Ramos (cell line): ENCODE data around the gene COL27A1.
"Not testable (repeated sequence)": the region's sequence is repeated elsewhere in the genome, so short reads cannot be mapped to it uniquely, and the experiment has no call there.

Experiments used
- in situ Hi-C: fragments of 300-500 bp; cut with MboI; formaldehyde crosslinking; loops from one replicate; pipeline ENCODE4 v1.14.3; 2022; ENCODE audit warnings: low sequenced_read_pairs; ENCODE audit not compliant: unreplicated experiment

The COL27A1 gene

DNA sequence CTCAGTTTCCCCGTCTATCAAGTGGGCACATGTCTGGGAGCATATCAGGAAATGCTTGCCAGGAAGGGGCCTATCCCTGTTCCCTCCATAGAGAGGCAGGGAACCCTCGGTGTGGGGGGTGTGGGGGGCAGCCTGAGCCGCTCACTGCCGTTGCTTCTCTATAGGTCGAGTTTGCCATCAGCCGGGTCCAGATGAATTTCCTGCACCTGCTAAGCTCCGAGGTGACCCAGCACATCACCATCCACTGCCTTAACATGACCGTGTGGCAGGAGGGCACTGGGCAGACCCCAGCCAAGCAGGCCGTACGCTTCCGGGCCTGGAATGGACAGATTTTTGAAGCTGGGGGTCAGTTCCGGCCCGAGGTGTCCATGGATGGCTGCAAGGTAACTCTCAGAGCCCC, 153.8 kb downstream of the COL27A1 start:
- in situ Hi-C loops: no loop called here

DNA sequence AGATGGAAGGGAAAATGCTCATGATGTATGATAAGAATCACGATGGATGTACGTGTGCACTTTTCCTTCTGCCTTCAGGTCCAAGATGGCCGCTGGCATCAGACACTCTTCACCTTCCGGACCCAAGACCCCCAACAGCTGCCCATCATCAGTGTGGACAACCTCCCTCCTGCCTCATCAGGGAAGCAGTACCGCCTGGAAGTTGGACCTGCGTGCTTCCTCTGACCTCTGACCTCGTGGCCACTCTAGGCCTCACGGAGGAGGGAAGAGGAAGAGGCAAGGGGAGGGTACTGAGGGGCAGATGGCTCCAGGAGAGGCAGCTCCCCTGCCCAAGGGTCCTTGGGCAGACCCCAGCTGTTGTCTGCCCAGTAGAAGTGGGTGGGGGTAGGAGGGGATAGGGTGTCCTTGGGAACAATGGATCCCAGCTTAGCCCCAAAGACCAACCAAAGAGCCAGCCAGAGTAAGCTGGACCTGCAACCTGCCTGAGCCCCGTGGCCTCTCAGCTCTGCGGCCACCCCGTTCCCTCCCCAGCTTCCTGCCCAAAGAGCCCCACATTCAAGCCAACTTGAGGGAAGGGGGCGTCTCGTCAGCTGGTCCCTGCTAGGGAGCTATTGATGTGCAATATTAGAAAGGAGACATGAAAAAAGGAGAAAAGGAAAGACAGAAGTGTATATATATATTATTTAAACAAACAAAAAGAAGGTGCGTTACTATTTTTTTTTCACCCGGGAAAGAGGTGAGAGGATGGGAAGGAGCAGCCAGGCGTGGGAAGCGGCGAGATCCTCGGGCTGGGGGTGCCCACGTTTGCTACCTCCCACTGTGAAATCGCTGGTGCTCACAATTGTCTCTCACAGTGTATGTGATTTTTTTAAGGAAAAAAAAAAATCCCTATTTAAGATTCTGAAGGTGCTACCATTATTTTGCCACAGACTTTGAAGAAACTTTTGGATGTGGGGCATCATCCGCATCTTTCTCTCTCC, 155.4 kb downstream of the COL27A1 start:
- in situ Hi-C loops: no loop called here

DNA sequence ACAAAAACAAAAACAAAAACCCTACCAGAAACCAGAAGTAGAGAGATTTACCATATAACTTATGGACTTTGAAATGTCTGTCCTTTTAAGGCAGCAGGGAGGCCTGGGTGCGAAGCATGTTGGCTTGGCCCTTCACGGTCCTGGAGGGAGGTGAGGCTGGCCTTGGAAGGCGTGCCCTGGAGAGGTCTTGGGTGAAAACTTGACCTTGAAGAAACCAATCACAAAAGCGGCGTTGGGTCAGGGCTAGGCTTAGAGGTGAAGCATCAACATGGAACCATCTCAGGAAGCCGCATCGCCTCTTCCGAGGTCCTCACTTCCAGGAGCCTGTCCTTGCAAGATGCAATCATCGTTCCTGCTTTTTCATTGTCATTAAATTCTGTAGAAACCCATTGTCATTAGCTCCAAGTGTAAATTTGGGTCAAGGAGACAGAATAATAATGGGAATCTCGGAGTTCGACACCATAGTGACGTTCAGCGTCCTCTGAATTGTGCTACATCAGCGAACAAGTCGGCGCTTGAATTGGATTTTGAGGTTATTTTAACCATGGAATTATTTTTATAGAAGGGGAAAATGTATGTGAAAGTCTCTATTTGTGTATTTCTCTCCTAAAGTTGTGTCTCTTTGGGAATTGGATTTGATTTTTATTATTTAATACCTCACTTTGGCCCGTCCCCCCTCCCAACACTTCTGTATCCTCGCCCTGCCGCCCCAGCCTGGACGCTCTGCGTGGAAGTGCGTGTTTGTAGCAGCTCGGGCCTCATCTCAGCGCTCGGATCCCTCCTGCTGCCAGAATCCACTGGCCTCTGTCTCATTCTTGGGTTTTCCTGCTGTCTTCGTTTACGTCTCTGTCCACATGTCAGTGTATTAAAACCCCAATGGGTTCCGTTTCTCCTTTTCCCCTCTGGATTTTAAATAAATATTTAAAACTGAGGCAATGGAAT, 156.5 kb downstream of the COL27A1 start:
- in situ Hi-C loops: no loop called here

DNA sequence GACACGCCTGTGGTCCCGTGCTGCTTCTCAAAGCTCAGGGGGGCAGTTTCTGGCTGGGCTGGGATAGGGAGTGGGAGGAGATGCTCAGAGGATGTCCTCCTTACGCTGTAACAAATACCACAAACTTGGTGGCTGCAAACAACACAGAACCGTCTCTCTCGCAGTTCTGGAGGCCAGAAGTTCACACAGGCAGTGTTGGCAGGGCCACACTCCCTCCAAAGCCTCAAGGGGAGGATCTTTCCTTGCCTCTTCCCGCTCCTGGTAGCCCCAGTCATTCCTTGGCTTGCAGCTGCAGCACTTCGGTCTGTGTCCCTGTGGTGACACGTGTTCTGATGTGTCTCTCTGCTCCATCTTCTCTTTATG, 157.2 kb downstream of the COL27A1 start:
- in situ Hi-C loops: no loop called here

DNA sequence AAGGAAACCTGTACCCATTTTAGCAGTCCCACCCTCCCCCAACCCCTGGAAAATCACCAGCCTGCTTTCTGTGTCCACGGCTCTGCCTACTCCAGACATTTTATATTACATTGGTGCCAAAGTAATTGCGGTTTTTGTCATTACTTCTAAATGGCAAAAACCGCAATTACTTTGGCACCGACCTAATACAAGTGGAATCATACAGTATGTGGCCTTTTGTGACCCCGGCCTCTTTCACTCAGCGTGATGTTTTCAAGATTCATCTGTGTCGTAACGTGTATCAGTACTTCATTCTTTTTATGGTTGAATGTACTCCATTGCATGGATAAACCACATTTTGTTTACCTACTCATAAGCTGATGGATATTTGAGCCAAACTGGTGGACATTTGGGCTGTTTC, 157.8 kb downstream of the COL27A1 start:
- in situ Hi-C loops: no loop called here

DNA sequence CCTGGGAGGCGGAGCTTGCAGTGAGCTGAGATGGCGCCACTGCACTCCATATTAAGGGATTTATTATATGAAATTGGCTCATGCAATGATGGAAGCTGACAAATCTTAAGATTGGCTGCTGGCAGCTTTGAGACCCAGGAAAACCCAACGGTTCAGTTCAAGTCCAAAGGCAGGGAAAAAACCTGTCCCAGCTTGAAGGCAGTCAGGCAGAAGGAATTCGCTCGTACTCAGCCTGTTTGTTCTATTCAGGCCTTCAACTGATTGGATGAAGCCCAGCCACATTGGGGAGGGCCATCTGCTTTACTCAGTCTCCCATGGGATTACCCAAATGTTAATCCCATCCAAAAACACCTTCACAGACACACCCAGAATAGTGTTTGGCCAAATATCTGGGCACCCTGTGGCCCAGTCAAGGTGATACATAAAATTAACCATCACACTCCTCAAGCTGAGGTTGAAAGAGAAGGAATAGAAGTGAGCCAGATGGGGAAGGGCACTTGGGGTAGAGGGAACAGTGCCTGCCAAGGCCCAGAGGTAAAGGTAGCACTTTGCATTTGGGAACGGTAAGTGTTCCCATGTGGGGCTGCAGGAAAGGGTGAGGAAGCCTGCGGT, 159.0 kb downstream of the COL27A1 start:
- in situ Hi-C loops: no loop called here

DNA sequence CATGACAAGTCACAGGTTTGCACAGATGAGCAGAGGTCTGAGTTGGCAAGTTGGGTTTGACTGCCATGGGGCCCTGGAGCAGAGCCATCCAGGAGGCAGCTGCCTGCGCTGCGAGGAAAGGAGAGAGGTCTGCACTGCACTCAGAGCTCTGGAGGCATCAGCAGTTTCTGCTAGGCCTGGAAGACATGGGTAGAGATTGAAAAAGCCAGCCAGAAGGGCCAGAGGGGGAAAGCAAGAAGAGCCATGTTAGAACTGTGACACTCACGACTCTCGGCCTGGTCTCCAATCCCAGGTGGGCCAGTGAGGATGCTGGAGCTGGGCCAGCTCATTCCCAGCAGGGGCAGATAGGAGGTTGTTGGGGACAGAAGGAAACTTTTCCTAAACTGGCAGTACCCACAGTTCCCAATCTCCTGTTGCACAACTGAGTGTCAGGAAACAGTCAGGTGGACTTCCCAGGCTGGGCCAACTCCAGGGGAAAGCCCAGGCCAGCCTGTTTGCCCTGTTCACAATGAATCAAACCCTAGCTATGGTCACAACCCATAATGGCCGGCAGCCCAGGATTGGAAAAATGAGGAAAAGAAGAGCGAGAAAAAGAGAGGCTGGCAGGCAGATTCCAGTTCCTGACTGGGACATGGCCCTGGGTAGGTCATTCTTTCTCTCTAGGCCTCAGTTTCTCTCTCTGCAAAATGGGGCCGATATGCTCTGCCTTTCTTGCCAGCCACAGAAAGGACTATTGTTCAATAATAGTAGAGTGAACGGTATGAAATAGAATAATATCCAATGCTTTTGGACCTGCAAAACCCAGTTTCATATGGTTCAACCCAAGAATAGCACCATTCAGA, 159.8 kb downstream of the COL27A1 start:
- in situ Hi-C loops: no loop called here

DNA sequence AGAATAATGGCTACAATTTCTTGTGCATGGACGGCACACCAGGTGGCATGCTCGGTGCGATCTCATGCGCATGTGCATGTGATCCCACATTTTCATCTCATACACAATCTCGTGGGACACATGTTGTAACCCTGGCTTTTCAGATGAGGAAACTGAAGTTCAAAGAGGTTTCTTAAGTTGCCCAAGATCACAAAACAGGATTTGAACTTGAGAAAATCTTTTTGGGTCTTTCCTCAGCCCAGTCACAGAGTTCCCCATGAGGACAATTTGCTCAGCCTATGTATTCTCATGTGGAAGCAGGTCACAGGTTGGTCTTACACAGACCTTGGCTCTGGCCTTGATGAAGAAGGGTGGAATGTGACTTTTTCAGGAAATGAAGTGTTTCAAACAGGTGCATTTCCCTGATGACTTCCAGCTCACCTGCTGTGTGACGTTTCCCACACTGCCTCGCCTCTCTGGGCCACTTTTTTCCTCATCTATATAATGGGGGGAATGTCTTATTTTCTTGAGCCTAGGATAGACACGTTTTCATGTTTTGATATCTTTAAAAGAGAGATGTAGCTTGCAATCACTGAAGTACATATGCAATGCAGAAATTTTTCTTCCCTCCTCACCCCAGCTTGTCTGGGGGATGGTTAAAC, 160.5 kb downstream of the COL27A1 start:
- in situ Hi-C loops: no loop called here

DNA sequence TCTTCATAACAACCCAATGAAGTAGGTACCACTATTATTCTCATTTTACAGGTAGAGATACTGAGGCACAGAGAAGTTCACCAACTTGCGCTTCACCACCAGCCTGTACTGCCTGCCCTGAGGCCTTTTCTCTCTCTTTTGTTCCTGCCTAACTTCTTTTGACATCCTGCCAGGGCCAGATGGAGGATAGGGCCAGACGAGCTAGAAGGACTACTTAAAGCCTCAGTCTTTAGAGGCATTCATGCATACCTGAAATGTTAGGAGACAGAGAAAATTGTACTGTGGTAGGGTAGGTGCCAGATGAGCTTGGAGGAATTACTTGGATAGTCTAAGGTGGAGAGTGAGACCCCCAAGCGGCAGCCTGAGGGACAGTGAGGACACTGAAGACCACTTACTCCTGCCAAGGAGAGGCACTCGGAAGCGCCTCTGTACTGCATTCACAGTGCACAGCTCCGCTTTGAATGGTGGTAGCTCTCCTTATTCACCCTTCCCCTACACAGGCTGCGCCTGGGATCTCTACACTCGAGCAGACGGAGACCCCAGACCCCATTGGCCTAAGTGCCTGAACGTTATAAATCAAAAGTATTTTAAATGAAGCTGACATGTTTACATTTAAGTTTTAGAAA, 161.4 kb downstream of the COL27A1 start:
- in situ Hi-C loops: no loop called here

DNA sequence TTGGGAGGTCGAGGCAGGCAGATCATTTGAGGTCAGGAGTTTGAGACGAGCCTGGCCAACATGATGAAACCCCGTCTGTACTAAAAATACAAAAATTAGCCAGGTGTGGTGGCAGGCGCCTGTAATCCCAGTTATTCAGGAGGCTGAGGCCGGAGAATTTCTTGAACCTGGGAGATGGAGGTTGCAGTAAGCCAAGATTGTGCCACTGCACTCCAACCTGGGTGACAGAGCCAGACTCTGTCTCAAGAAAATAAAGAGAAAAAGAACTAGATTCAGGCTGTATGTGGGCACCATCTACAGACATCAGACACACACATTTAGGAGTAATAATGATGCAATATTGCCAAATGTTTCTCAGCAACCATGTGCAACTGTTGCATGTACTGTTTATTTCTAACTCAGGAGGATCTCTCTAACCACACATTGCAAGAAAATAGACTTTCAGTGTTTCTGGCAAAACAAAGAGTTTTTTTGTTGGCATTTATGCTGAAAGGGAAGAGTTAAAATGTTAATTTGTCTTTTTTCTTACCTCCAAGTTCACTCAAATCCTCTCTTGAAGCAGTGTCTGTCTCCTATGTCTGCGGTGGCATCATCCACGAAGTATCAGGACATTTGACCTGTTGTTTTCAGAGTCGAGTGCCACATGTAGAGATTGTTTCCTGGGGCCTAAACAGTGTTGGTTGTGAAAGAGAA, 162.5 kb downstream of the COL27A1 start:
- in situ Hi-C loops: no loop called here

DNA sequence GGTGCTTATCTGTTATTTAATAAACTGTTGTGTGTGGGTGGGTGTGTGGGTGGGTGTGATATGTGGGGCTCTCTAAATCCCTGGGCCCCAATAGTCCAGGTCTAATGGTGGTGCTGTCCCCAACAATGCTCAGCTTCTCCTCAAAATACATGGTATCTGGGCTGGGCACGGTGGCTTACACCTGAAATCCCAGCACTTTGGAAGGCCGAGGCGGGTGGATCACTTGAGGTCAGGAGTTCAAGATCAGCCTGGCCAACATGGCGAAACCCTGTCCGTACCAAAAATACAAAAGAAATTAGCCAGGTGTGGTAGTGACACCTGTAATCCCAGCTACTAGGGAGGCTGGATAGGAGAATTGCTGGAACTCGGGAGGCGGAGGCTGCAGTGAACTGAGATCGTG, 163.1 kb downstream of the COL27A1 start:
- in situ Hi-C loops: no loop called here

DNA sequence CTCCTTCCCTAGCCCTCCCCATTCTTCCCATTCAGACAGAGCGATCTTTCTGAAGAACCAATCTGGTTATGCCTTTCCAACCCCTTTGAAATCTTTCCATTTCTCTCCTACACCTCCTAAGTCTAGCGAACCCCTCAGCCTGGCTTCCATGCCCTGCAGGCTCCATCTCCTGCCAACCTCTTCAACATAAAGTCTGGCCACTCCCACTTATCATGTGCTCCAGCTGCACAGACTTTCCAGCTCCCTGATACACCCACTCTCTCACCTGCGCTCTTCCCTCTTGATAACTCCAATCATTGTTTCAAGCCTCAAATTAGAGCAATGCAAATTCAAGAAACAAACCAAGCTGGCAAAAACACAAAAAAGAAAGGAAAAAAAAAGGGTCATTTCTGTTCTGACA, 163.8 kb downstream of the COL27A1 start:
- in situ Hi-C loops: no loop called here

DNA sequence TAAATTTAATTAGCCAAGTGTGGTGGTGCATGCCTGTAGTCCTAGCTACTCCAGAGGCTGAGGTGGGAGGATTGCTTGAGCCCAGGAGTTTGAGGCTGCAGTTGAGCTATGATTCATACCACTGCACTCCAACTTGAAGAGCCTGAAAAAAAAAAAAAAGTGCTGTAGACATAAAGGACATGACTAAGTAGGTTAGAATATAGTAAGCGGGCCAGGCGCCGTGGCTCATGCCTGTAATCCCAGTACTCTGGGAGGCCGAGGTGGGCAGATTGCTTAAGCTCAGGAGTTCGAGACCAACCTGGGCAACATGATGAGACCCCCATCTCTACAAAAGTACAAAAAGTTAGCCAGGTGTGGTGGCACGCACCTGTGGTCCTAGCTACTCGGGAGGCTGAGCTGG, 165.4 kb downstream of the COL27A1 start:
- in situ Hi-C loops: not testable (repeated sequence)

DNA sequence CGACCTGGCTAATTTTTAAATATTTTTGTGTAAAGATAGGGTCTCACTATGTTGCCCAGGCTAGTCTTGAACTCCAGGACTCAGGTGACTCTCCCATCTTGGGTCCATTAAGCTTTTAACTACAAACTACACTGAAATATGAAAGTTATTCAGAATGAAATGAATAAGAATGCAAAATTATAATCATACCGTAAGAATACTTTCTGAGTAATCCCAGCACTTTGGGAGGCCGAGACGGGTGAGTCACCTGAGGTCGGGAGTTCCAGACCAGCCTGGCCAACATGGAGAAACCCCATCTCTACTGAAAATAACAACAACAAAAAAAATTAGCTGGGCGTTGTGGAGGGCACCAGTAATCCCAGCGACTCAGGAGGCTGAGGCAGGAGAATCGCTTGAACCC, 166.4 kb downstream of the COL27A1 start:
- in situ Hi-C loops: no loop called here

DNA sequence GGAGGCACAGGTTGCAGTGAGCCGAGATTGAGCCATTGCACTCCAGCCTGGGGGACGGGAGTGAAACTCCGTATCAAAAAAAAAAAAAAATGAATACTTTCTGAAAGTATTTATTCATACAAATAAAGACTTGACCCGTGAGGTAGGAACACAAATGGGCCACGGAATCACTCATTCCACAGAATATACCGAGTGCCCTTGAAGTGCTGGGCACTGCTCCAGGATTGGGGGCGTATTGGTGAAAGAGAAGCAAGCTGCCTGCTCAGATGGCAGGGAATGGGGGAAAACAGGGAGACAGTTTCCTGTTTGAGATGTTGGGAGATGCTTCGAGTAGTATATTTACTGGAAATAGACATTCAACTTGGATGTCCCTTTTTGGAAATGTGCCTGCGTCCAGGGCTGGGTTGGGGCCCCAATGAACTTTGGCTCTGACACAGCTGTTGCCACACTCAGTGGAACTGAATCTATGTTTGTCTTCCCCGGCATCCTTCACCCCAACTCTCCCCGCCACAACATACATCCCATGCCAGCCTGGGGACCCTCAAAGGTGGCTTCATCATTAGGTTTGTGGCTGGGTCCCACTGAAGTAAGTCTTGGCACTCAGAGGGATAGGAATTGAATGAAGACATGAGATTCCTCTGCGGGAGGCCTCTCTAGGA, 167.0 kb downstream of the COL27A1 start:
- in situ Hi-C loops: not testable (repeated sequence)

DNA sequence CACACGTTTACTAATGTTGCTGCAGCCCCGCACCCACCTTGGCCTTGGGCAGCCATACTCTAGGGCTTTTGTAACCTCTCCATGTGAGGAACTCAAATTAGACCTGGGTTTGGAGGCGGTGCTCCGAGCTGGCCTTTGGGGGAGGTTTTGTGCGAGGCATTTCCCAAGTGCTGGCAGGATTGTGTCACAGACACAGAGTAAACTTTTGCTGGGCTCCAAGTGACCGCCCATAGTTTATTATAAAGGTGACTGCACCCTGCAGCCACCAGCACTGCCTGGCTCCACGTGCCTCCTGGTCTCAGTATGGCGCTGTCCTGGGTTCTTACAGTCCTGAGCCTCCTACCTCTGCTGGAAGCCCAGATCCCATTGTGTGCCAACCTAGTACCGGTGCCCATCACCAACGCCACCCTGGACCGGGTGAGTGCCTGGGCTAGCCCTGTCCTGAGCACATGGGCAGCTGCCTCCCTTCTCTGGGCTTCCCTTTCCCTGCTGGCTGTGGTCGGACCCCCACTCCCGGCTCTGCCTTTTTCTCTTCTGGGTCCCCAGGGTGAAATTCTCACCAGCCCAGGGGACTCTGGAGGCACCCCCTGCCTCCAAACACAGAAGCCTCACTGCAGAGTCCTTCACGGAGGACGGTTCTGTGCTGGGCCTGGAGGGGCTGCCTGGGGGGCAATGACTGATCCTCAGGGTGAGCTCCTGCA, 167.6 kb downstream of the COL27A1 start, which contains the start of gene ORM1:
Gene ORM1, plus strand, starts transcription at position 268 of the 701 bp plus-strand sequence. Its CDS starts 36 bp downstream, at position 304.
- in situ Hi-C loops: not testable (repeated sequence)

DNA sequence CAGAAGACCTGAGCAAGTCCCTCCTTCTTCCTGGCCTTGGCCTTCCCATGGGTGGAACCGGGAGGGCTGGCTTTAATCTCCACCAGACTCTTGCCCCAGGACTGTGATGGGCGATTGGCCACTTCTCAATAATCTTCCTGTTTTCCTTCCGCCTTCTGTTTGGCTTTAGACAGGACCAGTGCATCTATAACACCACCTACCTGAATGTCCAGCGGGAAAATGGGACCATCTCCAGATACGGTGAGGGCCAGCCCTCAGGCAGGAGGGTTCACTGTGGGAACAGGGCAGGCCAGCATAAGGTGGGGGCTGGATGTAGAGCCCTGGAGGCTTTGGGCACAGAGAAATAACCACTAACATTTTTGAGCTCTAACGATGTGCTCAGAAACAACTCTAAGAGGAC, 168.5 kb downstream of the COL27A1 start:
- in situ Hi-C loops: not testable (repeated sequence)
